Astrocyte of the cerebellum (primary cell): ENCODE data around the gene RPP40.

Experiments used
- DNase-seq: peaks from one replicate; pipeline ENCODE4 v3.0.0-alpha.2; 2011; ENCODE audit warnings: low read depth
- H3K4me3 ChIP-seq: 2 replicates; pipeline ENCODE4 v1.5.1; 2011; ENCODE audit warnings: mild to moderate bottlenecking, low read depth, low read length, moderate library complexity
- CTCF ChIP-seq: IDR thresholded peaks from 2 replicates; pipeline ENCODE4 v1.5.1; 2012; ENCODE audit warnings: low read length, low read depth, moderate library complexity, mild to moderate bottlenecking; ENCODE audit errors: missing control alignments
- in situ Hi-C: cut with HindIII; loops from 2 replicates; pipeline ENCODE4 v1.10.0; 2017; ENCODE audit warnings: low sequenced_read_pairs

Gene RPP40

GRCh38 chr6:4953440-4953839, 50.4 kb downstream of the RPP40 start:
- no peak overlapping the region for H3K4me3 ChIP-seq
- no peak for DNase-seq
- in situ Hi-C loops = no loop called here
- TF ChIP-seq CTCF = no peak

GRCh38 chr6:4950836-4951533, 52.9 kb downstream of the RPP40 start:
- no peak for DNase-seq
- in situ Hi-C loops = no loop called here
- no peak for TF ChIP-seq CTCF
- no peak overlapping the region for H3K4me3 ChIP-seq

- no peak overlapping the region for H3K4me3 ChIP-seq
- no peak for TF ChIP-seq CTCF
- no peak for DNase-seq
- in situ Hi-C loops = no loop called here
Observed at GRCh38 chr6:4950076-4950475, 53.8 kb downstream of the RPP40 start.

- DNase-seq = no peak
- no peak for TF ChIP-seq CTCF
- no peak overlapping the region for H3K4me3 ChIP-seq
- in situ Hi-C loops = no loop called here
Observed at GRCh38 chr6:4948781-4949450, 54.9 kb downstream of the RPP40 start.

- H3K4me3 ChIP-seq = no peak overlapping the region
- no peak for DNase-seq
- in situ Hi-C loops = no loop called here
- TF ChIP-seq CTCF = no peak
Observed at GRCh38 chr6:4947716-4948115, 56.1 kb downstream of the RPP40 start.

GRCh38 chr6:4946521-4946920, 57.3 kb downstream of the RPP40 start:
- no peak for DNase-seq

More at GRCh38 chr6:4946521-4946920, 57.3 kb downstream of the RPP40 start:
- in situ Hi-C loops = no loop called here
- no peak for TF ChIP-seq CTCF
- H3K4me3 ChIP-seq = no peak overlapping the region
